Nephron progenitor cell (in vitro differentiated cells): Measurements from ENCODE around the gene DNAH11.

ENCODE experiments used
- DNase-seq: peaks from one replicate; pipeline ENCODE4 v3.0.0; 2021
- H3K27ac Mint-ChIP-seq: 2 replicates; pipeline ENCODE4 v1.8.0; 2021; ENCODE audit warnings: mild to moderate bottlenecking, moderate library complexity, mixed read lengths
- H3K27me3 Mint-ChIP-seq: 2 replicates; pipeline ENCODE4 v1.8.0; 2021; ENCODE audit warnings: mild to moderate bottlenecking, low read depth, mixed read lengths; ENCODE audit not compliant: poor library complexity
- H3K36me3 Mint-ChIP-seq: 2 replicates; pipeline ENCODE4 v1.8.0; 2021; ENCODE audit warnings: low read depth, mixed read lengths
- H3K4me1 Mint-ChIP-seq: 2 replicates; pipeline ENCODE4 v1.8.0; 2021; ENCODE audit warnings: mixed read lengths
- H3K4me3 Mint-ChIP-seq: 2 replicates; pipeline ENCODE4 v1.8.0; 2021; ENCODE audit warnings: mild to moderate bottlenecking, moderate library complexity, mixed read lengths
- H3K9me3 Mint-ChIP-seq: 2 replicates; pipeline ENCODE4 v1.8.0; 2021; ENCODE audit warnings: mild to moderate bottlenecking, moderate library complexity, mixed read lengths
- TF ChIP-seq, protein P1 (sequence below): fragments of 200-600 bp; sonication (generic); IDR thresholded peaks from 2 replicates; pipeline ENCODE4 v1.5.0; 2021; ENCODE audit warnings: antibody characterized with exemption

The DNAH11 gene

DNA sequence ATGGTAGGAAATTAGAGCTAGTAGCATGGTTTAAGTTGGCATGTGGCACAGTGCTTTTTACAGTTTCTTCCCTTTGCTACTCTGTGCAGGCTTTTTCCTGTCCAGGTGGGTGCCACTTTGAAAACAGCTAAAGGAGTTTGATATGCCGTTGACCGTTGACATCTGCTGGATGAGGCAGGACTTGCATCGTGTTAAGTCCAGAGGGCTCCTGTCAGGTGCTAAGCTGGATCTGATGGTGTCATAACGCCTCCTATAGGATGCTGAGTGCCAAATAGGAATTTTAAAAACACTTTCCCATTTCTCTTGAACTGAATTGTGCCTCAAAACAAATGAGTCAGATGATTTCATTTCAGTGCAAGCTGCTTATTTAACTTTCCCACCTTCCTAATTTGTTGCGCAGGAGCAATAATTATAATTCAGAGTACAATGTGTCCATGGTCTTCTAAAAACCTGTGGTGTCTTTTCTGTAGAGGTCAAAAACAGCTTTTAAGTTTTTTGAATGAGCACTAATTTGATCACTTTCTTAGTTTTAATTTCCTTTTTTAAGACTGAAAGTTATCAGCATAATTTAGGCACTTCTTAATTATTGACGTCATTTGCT is 224.6 kb downstream of the DNAH11 start:
- Mint-ChIP-seq H3K4me1 (peaks cover 64% of the 10 kb centered on the region), H3K27me3 (peaks cover 22% of the 10 kb centered on the region), H3K27ac (no peak overlapping the region), H3K4me3 (no peak overlapping the region), H3K36me3 (no peaks in the 10 kb centered on the region), H3K9me3 (no peaks in the 10 kb centered on the region)
- peak; percentile 50 for DNase-seq
- TF ChIP-seq, protein P1, sequence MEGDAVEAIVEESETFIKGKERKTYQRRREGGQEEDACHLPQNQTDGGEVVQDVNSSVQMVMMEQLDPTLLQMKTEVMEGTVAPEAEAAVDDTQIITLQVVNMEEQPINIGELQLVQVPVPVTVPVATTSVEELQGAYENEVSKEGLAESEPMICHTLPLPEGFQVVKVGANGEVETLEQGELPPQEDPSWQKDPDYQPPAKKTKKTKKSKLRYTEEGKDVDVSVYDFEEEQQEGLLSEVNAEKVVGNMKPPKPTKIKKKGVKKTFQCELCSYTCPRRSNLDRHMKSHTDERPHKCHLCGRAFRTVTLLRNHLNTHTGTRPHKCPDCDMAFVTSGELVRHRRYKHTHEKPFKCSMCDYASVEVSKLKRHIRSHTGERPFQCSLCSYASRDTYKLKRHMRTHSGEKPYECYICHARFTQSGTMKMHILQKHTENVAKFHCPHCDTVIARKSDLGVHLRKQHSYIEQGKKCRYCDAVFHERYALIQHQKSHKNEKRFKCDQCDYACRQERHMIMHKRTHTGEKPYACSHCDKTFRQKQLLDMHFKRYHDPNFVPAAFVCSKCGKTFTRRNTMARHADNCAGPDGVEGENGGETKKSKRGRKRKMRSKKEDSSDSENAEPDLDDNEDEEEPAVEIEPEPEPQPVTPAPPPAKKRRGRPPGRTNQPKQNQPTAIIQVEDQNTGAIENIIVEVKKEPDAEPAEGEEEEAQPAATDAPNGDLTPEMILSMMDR, result peak; percentile 77

DNA sequence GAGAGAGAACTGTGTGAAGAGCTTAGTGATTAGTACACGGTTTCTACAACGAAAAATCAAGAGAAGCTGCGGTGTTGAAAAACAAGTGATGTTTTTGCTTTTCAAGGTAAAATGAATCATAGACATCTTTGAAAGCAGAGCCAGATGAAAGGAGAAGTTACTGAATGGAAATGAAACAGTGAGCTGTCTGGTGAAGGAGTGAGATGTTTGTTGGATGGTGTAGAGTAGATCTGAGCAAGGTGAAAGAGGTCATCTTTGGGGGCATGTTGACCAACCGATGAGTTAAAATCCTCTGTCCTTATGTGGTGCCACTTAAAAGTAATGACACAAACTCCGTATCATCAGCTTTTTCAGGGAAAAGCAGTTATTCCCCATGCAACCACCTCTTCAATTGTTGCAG is 225.4 kb downstream of the DNAH11 start:
- Mint-ChIP-seq H3K36me3 (no peaks in the 10 kb centered on the region), H3K27me3 (peaks cover 22% of the 10 kb centered on the region), H3K9me3 (no peaks in the 10 kb centered on the region), H3K27ac (no peak overlapping the region), H3K4me1 (peaks cover 73% of the 10 kb centered on the region), H3K4me3 (no peak overlapping the region)
- TF ChIP-seq, protein P1, result no peak
- DNase-seq, result no peak

DNA sequence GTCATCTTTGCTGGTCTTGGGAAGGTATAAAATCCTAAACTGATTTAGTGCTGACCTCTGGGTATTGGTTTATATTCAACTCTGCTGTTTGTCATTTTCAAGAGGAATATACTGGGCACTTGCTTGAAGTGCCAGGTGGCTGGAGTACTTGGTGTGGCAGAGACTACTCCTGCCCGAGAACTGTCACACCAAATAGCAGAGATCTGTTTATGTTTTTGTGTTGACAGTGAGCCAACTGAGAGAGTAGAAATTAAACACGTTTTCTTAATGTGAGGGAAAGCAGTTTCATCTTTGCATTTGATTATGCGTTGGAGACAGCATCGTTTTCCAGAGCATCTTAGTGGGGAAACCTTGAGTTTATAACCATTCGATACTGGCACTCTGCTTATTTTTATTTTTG is 228.4 kb downstream of the DNAH11 start:
- TF ChIP-seq, protein P1, result no peak
- H3K27ac Mint-ChIP-seq, result no peak overlapping the region
- H3K9me3 Mint-ChIP-seq, result no peaks in the 10 kb centered on the region
- peaks cover 51% of the 10 kb centered on the region for H3K4me1 Mint-ChIP-seq
- peaks cover 16% of the 10 kb centered on the region for H3K27me3 Mint-ChIP-seq
- no peaks in the 10 kb centered on the region for H3K36me3 Mint-ChIP-seq
- no peak overlapping the region for H3K4me3 Mint-ChIP-seq
- DNase-seq, result no peak

DNA sequence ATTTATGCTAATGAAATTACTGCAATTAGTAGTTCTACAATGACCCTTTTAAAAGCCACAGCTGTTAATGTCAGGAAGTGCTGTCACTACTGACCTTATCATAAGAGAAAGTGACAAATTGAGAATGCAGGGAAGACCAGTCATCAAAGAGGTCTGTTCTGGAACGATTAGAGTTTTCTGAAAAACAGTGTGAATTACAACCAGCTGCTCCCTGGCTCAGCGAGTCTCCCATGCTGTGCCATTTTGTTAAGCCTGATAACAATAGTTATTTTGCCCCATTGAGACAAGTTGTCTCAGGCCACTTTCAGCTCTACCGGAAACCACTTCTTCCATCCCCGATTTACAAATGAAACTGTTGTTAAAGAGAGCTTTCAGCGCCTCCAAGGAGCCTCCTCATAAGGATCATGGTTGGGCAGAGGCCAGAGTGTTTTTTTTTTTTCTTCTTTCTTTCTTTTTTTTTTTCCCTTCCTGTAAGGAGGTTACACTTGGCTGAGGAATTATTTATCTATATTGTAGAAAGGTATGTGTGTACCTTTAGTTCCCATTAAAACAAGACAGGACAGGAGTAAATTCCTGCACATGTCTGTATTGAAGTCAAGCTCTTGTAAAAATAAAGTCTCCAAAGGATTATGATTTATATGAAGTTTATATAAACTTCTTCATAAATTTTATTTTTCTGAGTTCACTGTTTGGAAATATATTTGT is 229.2 kb downstream of the DNAH11 start:
- Mint-ChIP-seq H3K27me3 (peaks cover 16% of the 10 kb centered on the region), H3K36me3 (no peaks in the 10 kb centered on the region), H3K4me1 (peaks cover 44% of the 10 kb centered on the region), H3K4me3 (peak overlapping the region; percentile 50), H3K9me3 (no peaks in the 10 kb centered on the region), H3K27ac (peak overlapping the region; percentile 7)
- DNase-seq, result no peak
- TF ChIP-seq, protein P1, result no peak

DNA sequence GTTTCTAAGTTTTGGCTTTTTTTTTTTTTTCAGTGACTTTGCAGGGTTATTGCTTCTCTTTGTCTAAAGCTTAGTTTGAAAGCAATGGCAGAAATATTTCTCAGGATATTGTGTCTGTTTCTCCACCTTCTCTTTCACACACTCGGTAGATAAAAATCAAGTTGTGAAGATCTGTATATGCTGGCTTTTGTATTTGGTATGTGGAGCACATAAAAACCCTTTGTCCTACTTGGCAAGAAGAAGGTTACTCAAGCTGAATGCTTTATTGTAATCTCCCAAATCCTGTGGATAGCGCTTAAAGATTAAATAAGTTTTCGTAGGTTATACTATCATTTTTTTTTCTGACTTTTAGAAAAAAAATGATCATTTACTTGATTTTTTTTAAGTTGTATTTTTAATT is 230.5 kb downstream of the DNAH11 start:
- H3K9me3 Mint-ChIP-seq, result no peaks in the 10 kb centered on the region
- H3K4me1 Mint-ChIP-seq, result peaks cover 33% of the 10 kb centered on the region
- peaks cover 16% of the 10 kb centered on the region for H3K27me3 Mint-ChIP-seq
- TF ChIP-seq, protein P1, result no peak
- no peak for DNase-seq
- H3K4me3 Mint-ChIP-seq, result no peak overlapping the region
- no peaks in the 10 kb centered on the region for H3K36me3 Mint-ChIP-seq
- no peak overlapping the region for H3K27ac Mint-ChIP-seq

DNA sequence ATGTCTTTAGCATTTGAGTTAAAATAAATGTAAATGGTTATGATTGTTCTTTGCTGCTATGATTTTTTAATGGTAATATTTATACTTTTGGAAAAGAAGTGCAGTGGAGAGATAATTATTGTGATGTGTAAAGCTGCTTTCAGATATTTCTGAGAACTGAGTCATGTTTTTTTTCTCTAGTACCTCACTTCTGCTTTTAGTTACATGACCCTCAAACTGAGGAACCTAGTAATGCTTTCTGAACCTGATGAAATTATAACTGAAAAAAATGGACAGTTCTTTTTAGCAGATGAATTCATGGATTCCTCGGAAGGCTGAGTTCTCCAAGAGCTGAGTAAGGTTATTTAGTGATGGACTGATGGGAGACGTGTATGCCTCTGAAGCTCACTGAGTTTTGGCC is 235.1 kb downstream of the DNAH11 start:
- no peak overlapping the region for H3K27ac Mint-ChIP-seq
- H3K36me3 Mint-ChIP-seq, result no peaks in the 10 kb centered on the region
- no peaks in the 10 kb centered on the region for H3K9me3 Mint-ChIP-seq
- H3K4me3 Mint-ChIP-seq, result no peak overlapping the region
- peaks cover 6% of the 10 kb centered on the region for H3K4me1 Mint-ChIP-seq
- TF ChIP-seq, protein P1, result no peak
- peaks cover 4% of the 10 kb centered on the region for H3K27me3 Mint-ChIP-seq
- no peak for DNase-seq
